ENCODE data around the gene BCKDK. TPM values are rescaled to one million over a fixed set of nuclear protein-coding genes. Genes with fewer than 3 reads are reported as not detected.
"Not testable (repeated sequence)": the region's sequence is repeated elsewhere in the genome, so short reads cannot be mapped to it uniquely, and the experiment has no call there.

Gene BCKDK
- total RNA-seq, 1 experiment from 2014 or later = 47.7 TPM

DNA sequence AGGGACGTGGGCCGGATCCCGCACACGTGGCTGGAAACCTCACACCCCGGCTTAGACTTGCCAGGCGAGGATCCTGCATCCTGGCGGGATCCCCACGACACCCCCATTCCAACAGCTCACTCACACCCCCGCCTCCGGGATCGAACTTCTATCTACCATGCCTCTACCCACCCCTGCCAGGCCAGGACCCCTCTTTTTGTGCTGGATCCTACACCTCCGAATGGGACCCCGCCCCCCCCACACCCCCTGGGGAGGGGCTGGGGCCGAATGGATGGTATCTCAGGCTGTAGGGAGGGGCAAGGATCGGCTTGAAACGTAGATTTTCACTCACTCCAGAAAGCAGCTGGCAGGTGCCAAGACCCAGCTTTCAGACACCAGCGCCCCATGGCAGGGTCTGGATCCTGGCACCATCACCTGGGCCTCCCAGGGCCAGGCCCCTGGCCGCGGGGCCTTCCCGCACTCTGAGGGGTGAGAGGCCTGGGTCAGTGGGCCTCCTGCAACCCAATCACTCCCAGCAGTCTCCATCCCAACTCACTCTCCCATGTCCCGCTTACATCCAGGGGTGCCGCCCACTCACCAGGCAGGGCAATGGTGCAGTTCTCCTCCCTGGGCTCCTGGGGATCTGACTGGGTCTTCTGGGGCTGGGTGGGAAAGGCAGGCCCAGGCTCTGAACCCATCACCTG, 35.0 kb downstream of the BCKDK start:
- no peak for TF ChIP-seq EZH2 (IDR thresholded peaks at IDR 0.05; ENCODE audit: low read length, unreplicated experiment)
- no peak for TF ChIP-seq EZH2phosphoT487 (IDR thresholded peaks at IDR 0.05; ENCODE audit: borderline replicate concordance, low read length)
- no peak for TF ChIP-seq CTCF (conservative IDR thresholded peaks at IDR 0.05; ENCODE audit: low read depth, low read length)
- peak overlapping the region; percentile 81 for H3K4me2 ChIP-seq (ENCODE audit: low read length)
- no peak overlapping the region for H3K4me3 ChIP-seq (ENCODE audit: low read length)
- peak overlapping the region; percentile 78 for H2AFZ ChIP-seq (ENCODE audit: low read length)
- no peaks in the 10 kb centered on the region for H4K20me1 ChIP-seq (ENCODE audit: low read length)
- no peak overlapping the region for H3K9ac ChIP-seq (ENCODE audit: low read length)
- DNase-seq = no peak
- no peaks in the 10 kb centered on the region for H3K27me3 ChIP-seq (ENCODE audit: low read length)
- no peaks in the 10 kb centered on the region for H3F3A ChIP-seq (ENCODE audit: low read length, unreplicated experiment)
- ATAC-seq = no peak
- no peaks in the 10 kb centered on the region for H3K9me2 ChIP-seq (replicated peaks; ENCODE audit: low read length)
- H3K36me3 ChIP-seq (ENCODE audit: low read depth, low read length) = no peaks in the 10 kb centered on the region
- H3K27ac ChIP-seq (ENCODE audit: low read length) = no peak overlapping the region
- H3K4me1 ChIP-seq (ENCODE audit: insufficient read depth, low read length) = peaks cover 20% of the 10 kb centered on the region
- BruUV-seq (replicated peaks) = no TSS peak
- intact Hi-C loops (cut with micrococcal nuclease) = loop anchor here (2.0 to 10.0 kb wide), 3 partner anchors 26 to 299 kb away; partner anchors contain the start of genes KAT8 and ZNF843
- no peaks in the 10 kb centered on the region for H3K79me2 ChIP-seq (ENCODE audit: low read length)
- POLR2A ChIA-PET (ENCODE audit: unreplicated experiment) = interaction anchor here (0.6 to 1.4 kb wide), 2 partner anchors 26 to 37 kb away, joined by 3 to 11 read pairs; partner anchors contain the start of genes FUS and KAT8
- no peaks in the 10 kb centered on the region for H3K9me3 ChIP-seq (ENCODE audit: low read length)
- CTCF ChIA-PET = interaction anchor here (0.5 to 1.7 kb wide), 4 partner anchors 26 to 381 kb away, joined by 3 to 26 read pairs (median 7); partner anchors contain the start of genes HSD3B7 and KAT8

DNA sequence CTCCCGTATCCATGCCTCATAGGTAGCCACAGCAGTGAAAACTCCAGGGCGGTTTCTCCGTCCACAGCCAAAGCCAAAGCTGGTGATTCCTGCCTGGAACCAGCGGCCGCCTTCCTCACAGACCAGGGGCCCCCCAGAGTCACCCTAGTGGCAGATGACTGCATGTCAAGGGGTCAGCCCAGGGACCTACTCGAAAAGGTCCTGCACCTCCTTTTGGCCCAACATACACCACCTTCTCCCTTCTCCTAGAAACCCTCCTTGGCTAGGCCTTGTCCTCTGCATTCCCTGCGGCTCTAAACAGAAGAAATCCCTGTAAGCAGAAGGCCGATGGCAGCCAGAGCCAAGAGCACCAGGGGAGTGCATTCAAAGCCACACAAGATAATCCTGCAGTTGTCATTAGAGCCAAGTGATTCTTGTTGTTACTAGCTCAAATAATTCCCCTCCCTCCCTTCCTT, 35.5 kb downstream of the BCKDK start:
- Histone ChIP-seq H3K36me3 (ENCODE audit: low read depth, low read length) (no peaks in the 10 kb centered on the region), H3K9ac (ENCODE audit: low read length) (no peak overlapping the region), H3K79me2 (ENCODE audit: low read length) (no peaks in the 10 kb centered on the region), H3K4me2 (ENCODE audit: low read length) (no peak overlapping the region), H3F3A (ENCODE audit: low read length, unreplicated experiment) (no peaks in the 10 kb centered on the region), H3K27ac (ENCODE audit: low read length) (no peak overlapping the region), H3K4me3 (ENCODE audit: low read length) (no peak overlapping the region), H3K4me1 (ENCODE audit: insufficient read depth, low read length) (peaks cover 14% of the 10 kb centered on the region), H2AFZ (ENCODE audit: low read length) (no peak overlapping the region), H3K9me2 (replicated peaks; ENCODE audit: low read length) (no peaks in the 10 kb centered on the region), H3K27me3 (ENCODE audit: low read length) (no peaks in the 10 kb centered on the region), H3K9me3 (ENCODE audit: low read length) (no peaks in the 10 kb centered on the region), H4K20me1 (ENCODE audit: low read length) (no peaks in the 10 kb centered on the region)
- no peak for DNase-seq
- TF ChIP-seq CTCF (conservative IDR thresholded peaks at IDR 0.05; ENCODE audit: low read depth, low read length) (no peak), EZH2phosphoT487 (IDR thresholded peaks at IDR 0.05; ENCODE audit: borderline replicate concordance, low read length) (no peak), EZH2 (IDR thresholded peaks at IDR 0.05; ENCODE audit: low read length, unreplicated experiment) (no peak)
- intact Hi-C loops (cut with micrococcal nuclease) = loop anchor here (2.0 to 10.0 kb wide), 3 partner anchors 27 to 299 kb away; partner anchors contain the start of genes KAT8 and ZNF843
- BruUV-seq (replicated peaks) = no TSS peak
- ChIA-PET POLR2A (ENCODE audit: unreplicated experiment) (no interaction called here), CTCF (no interaction called here)
- no peak for ATAC-seq

DNA sequence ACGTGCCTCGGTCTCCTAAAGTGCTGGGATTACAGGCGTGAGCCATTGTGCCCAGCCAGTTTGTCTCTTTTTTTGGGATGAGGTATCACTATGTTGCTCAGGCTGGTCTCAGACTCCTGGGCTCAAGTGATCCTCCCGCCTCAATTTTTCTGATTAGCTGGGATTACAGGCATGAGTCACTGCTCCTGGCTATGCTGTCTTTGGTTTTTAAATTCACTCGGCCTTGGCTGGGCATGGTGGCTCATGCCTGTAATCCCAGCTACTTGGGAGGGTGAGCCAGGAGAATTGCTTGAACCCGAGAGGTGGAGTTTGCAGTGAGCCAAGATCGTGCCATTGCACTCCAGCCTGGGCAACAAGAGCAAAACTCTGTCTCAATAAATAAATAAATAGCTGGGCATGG, 36.2 kb downstream of the BCKDK start:
- H2AFZ ChIP-seq (ENCODE audit: low read length); H3K9ac ChIP-seq (ENCODE audit: low read length); DNase-seq; H3K9me3 ChIP-seq (ENCODE audit: low read length); H4K20me1 ChIP-seq (ENCODE audit: low read length); H3K4me3 ChIP-seq (ENCODE audit: low read length); H3K27me3 ChIP-seq (ENCODE audit: low read length); H3F3A ChIP-seq (ENCODE audit: low read length, unreplicated experiment); H3K79me2 ChIP-seq (ENCODE audit: low read length); ATAC-seq; H3K4me2 ChIP-seq (ENCODE audit: low read length); H3K36me3 ChIP-seq (ENCODE audit: low read depth, low read length); H3K4me1 ChIP-seq (ENCODE audit: insufficient read depth, low read length); BruUV-seq (replicated peaks); CTCF ChIA-PET; H3K27ac ChIP-seq (ENCODE audit: low read length); POLR2A ChIA-PET (ENCODE audit: unreplicated experiment); H3K9me2 ChIP-seq (replicated peaks; ENCODE audit: low read length): not testable (repeated sequence)
- intact Hi-C loops (cut with micrococcal nuclease) = loop anchor here (5.0 to 10.0 kb wide), 2 partner anchors 120 to 298 kb away; partner anchors contain the start of gene ZNF843
